ENCODE measurements around the gene PTGES3L.
"Not testable (repeated sequence)": the region's sequence is repeated elsewhere in the genome, so short reads cannot be mapped to it uniquely, and the experiment has no call there.

The PTGES3L gene

GRCh38 chr17:43014649-43015542, 35.0 kb upstream of the PTGES3L start:
- DNase-seq (ENCODE audit: low read depth in 2 of 2, low spot score in 1 of 2) = no peak

- DNase-seq (ENCODE audit: low read depth in 2 of 2, low spot score in 1 of 2) = no peak
Observed at GRCh38 chr17:43014020-43014648, 34.3 kb upstream of the PTGES3L start.

DNA sequence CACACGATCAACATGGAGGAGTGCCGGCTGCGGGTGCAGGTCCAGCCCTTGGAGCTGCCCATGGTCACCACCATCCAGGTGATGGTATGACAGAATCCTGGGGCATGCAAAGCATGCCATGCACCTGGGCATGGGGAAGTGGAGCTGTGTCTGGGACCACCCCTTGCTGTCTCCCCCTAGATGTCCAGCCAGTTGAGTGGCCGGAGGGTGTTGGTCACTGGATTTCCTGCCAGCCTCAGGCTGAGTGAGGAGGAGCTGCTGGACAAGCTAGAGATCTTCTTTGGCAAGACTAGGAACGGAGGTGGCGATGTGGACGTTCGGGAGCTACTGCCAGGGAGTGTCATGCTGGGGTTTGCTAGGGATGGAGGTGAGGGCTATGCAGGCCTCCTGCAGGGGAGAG, 33.4 kb upstream of the PTGES3L start:
- DNase-seq (ENCODE audit: low read depth in 2 of 2, low spot score in 1 of 2) = no peak

DNA sequence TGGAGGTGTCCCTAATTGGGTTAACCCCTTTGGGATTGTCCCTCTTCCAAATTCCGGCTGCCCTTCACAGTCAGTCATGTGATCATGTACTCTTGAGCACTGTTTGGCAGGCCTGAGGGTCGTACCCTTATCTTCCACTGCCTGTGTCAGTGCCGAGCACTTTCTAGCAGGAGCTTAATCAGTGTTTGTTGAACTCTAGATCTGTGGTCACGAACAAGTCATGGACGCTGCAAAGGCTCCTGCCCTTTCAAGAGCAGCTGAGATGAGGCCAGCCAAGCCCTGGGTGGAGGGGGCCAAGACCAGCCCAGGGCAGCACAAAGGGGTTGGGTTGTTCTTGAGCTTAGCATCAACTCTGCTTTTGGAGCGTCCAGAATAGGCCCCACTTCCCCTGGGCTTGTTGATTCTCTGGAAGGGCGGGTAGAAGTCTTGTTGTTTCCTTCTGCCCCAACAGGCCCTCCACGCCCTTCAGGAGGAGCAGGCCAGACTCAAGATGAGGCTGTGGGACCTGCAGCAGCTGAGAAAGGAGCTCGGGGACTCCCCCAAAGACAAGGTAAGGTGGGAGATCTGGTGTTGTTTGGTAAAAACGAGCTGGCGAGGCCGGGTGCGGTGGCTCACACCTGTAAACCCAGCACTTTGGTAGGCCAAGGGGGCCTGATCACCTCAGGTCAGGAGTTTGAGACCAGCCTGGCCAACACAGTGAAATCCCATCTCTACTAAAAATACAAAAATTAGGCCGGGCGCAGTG, 32.0 kb upstream of the PTGES3L start:
- no peak for DNase-seq (ENCODE audit: low read depth in 2 of 2, low spot score in 1 of 2)

DNA sequence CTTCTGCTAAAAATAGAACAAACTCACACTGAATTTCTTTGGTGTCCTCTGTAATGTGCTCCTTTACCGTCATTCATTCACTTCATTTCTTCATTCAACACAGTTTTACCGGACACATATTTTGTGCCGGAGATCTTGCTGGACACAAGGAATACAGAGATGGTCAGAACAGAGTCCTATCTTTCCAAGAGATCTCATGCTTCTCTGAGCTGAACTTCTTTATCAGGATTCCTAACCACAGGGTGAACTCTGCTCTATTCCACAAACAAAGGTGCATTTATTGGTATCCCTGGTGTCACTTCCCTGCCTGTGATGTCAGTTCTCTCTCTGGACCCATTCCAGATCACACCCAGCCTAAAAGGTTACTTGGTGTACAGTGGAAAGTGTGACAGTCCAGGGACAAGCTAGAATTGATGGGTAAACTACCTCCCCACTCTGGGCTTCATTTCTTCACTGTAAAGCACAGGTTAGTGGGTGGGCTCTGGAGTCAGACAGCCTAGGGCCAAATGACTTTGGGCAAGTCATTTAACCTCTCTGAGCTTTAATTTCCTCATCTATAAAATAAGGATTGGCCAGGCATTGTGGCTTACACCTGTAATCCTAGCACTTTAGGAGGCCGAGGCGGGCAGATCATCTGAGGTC, 30.9 kb upstream of the PTGES3L start:
- no peak for DNase-seq (ENCODE audit: low read depth in 2 of 2, low spot score in 1 of 2)

DNA sequence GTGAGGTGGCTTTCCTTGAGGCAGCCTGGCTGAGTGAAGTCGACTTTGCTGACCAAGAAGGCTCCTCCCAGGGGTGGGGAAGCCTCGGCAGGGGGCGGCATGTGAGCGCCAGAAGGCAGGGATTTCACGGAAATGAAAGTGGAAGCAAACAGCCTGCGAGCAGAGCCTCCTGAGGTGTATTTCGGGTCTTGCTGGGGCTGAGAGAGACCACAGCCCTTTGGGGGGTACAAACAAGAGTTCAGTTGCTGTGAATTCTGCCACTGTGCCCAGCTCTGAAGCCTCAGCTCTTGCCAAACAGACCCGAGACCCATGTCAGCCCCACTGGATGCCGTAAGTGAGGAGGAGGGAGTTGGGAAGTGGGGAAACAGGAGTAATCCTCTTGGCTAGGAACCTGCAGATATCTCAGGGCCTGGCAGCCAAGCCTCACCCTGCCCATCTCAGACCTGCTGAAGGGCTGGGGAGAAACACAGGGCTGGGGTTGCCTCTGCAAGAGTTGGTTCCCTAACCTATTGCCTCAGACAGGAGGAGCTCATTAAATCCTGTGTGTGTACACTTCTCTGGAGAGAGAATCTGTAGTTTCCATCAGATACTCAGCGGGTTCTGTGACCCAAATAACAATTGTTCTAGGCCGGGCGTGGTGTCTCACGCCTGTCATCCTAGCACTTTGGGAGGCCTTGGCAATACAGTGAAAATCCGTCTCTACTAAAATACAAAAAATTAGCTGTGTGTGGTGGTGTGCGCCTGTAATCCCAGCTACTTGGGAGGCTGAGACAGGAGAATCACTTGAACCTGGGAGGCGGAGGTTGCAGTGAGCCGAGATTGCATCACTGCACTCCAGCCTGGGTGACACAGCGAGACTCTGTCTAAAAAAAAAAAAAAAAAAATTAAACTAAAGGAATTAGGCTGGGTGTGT, 27.0 kb upstream of the PTGES3L start, which contains the start of gene IFI35:
TSS of gene IFI35 (plus strand) at position 146 of the 913 bp plus-strand sequence. CDS start at position 310, 164 bp downstream.
- peak; percentile 53 to 77 for DNase-seq (ENCODE audit: low read depth in 2 of 2, low spot score in 1 of 2)

DNA sequence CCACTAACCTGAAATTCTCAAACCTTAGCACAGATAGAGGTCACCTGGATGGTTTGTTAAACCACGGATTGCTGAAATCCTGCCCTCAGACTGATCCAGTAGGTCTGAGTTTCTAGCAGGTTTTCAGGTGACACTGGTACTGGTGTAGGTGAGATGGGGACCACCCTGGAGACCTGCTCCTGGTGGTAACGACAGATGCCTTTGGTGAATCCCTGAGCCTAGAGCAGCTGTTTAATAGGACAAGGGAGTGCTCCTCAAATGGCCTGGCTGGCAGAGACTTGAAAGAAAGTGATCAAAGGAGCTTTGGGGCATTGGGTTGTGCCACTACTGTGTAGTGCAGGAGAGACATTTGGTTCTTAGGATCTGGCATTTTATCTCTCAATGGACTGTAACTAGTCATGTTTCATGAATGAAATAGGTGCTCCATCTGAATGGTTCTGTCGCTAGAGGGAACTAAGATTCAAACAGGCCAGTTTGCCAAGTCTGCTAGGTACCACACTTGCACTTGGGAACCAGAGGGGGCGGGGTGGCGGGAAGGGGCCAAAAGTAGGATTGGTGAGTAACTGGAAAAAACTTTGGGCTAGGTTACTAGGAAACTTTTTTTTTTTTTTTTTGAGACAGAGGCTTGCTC, 23.8 kb upstream of the PTGES3L start:
- no peak for DNase-seq (ENCODE audit: low read depth in 2 of 2, low spot score in 1 of 2)

GRCh38 chr17:43000894-43001293, 21.0 kb upstream of the PTGES3L start:
- not testable (repeated sequence) for DNase-seq (ENCODE audit: low read depth in 2 of 2, low spot score in 1 of 2)

GRCh38 chr17:42999003-42999525, 19.2 kb upstream of the PTGES3L start:
- no peak for DNase-seq (ENCODE audit: low read depth in 2 of 2, low spot score in 1 of 2)

DNA sequence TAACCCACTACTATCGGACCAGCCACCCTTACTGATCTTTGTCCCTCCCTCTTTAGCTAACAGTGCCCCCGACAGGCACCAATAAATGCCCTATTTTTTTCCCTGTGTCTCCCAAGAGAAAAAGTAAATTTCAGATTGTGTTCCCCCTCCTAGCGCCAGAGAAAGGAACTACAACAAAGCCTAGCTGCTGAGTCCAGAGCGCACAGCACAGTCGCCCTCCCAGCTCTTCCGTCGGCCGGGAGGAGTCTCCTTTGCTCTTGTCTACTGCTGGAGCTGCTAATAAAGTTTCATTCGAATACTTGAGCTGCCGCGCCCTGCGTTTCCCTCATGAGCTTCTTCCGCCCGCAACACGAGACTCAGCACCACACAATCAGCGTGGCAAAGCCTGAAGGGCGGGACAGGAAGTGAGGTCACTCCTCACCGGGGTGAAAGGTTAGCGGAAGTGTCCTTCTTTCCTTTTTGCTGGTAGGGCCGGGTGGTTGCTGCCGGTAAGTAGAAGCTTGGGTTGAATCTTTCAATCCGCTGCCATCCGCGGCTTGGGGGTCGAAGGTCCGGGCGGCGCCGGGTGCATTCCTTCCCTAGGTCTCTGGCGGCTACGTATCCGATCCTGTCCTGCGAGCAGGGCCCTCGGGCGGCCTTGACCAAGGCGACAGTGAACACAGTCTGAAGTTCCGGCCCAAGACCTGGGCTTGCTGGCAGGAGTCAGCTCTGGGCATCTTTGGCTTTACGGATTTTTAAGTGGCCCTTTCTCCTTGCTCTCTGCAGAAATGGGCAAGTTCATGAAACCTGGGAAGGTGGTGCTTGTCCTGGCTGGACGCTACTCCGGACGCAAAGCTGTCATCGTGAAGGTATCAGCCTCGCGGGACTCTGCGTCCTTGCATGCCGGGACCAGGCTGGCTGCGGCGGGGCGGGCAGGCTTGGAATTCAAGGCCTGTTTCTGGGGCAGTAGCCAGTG, 18.4 kb upstream of the PTGES3L start, which contains the start of gene RPL27:
TSS of gene RPL27 (plus strand) at position 436 of the 955 bp plus-strand sequence. CDS start at position 768, 332 bp downstream.
- DNase-seq (ENCODE audit: low read depth in 2 of 2, low spot score in 1 of 2) = peak; percentile 93 to 95

DNA sequence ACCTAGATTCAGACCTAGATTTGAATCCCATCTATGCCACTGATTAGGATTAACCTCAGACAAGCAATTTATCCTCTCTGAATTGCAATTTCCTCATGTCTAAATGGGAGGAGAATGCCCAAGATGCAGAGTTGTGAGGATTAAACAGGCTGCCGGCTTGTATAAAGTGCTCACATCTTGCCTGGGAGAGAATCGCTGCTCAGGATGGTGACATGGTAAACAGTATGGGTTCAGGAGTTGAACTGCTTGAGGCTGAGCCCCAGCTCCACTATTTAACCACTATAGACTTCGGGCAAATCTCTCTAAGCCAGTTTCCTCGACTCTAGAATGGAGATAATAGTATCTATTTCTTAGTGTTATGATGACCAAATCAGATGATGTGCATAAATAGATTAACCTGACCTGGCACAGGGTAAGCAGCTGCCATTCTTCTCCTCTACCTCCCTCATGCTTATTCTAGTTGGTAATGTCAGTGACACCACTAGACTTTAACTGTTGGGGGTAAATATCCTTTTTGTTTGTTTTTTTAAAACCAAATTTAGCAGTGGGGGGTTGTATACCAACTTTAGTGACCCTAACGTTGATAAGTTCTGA, 17.6 kb upstream of the PTGES3L start:
- DNase-seq (ENCODE audit: low read depth in 2 of 2, low spot score in 1 of 2) = no peak

GRCh38 chr17:42993913-42994312, 14.0 kb upstream of the PTGES3L start:
- not testable (repeated sequence) for DNase-seq (ENCODE audit: low read depth in 2 of 2, low spot score in 1 of 2)

GRCh38 chr17:42992872-42993271, 13.0 kb upstream of the PTGES3L start:
- no peak for DNase-seq (ENCODE audit: low read depth in 2 of 2, low spot score in 1 of 2)

- DNase-seq (ENCODE audit: low read depth in 2 of 2, low spot score in 1 of 2) = no peak
Observed at GRCh38 chr17:42991471-42991870, 11.6 kb upstream of the PTGES3L start.

- DNase-seq (ENCODE audit: low read depth in 2 of 2, low spot score in 1 of 2) = no peak
Observed at GRCh38 chr17:42989726-42990652, 10.1 kb upstream of the PTGES3L start.

DNA sequence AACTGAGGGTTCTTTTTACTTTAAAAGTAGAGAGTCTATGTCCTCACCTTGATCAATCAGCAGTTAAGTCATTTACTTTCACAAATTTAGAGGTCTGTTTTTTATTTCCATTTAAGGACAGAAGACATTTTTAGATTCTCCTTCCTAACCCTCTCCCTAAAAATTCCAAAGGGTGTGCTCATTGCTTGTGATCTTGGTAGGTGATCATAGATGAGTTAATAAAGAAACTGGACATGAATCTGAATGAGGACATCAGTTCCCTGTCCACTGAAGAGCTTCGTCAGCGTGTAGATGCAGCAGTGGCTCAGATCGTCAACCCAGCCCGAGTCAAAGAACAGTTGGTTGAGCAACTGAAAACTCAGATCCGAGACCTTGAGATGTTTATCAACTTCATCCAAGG, 9.3 kb upstream of the PTGES3L start:
- DNase-seq (ENCODE audit: low read depth in 2 of 2, low spot score in 1 of 2) = no peak

DNA sequence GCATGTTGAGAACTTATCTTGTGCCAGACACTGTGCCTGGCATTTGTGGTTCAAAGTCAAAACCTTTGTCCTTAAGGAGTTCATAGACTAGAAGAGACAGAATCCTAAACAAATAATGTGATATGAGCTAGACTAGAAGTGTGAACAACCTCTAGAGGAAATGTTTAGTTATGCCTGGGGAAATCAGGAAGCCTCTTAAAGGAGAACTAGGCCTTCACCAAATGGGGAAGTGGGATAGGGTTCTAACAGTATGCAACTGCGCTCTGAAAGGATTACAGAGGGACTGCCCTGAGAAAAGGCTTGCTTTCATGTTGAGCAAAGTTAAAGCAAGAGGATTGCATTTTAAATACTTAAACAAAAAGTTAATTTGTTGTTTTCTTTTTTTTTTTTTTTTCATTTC, 5.3 kb upstream of the PTGES3L start:
- no peak for DNase-seq (ENCODE audit: low read depth in 2 of 2, low spot score in 1 of 2)

Measured in stimulated activated CD8-positive, alpha-beta memory T cell treated with anti-CD3 and anti-CD28 coated beads, Interleukin-4, amount 100 ng/mL, for 1 hour (primary cell).